MV-4-11 (cell line): ENCODE results near the gene THOC7.

Experiments used
- DNase-seq: peaks from one replicate; lab custom pipeline; 2025; lab: John Stamatoyannopoulos, UW

Gene THOC7

DNA sequence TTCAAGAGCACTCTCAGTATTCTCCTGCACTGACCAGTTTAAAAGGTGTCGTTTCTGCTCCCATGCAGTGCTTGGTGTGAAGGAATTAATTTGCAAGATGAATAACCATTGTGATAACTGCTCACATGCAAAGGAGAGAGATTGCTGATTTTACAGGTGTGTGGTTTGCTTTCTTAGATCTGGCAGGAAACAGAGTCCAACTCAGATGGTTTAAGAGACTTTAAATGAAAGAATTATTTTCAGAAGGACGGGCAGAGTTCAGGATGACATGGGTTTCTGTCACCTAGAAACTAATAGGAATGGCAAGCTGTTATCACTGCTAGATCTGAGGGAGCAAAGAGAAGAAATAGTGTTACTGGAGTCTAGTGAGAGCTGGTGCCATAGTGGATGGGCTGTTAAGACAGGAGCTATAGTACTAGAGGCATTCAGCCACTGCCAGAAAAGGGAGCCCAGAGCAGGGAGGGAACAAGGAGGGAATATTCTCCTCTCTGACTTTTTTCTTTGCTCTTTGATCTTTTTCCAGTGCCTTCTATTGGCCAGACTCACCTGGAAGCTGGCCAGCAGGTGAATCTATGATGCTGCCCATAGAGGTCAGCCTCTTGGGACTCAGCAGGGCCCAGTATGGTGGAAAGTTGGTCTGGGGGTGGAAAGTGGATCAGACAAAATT lies 14.9 kb upstream of the THOC7 start:
- no peak for DNase-seq

DNA sequence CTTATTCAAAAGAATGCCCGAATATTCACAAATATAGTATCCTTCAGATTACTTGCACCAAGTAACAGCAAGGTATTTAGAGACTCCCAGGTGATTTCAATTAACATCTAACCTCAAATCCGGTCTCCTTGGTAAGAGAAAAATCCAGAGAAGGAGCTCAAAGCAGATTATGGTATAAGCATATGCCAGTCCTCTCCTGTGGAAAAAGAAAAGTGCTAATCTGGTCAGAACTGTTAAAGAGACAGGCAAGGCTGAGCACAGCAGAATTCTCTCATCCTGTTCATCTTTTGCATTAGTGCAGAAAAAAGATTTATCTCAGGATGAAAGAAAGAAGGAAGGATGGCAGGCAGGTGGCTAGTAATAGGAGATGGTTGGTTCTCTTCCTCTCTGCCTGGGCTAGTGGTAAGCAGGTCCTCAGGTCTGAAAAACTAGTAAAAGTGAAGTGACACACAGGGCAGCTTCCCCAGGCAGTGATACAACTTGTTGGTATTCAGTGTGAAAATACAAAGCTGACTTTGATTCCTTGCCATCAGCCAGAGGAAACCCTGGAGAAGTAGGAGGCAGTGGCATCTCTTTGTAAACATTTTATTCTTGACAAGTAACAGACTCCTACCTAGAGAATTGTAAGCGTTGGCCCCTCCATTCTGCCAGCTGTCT lies 14.3 kb upstream of the THOC7 start:
- no peak for DNase-seq

DNA sequence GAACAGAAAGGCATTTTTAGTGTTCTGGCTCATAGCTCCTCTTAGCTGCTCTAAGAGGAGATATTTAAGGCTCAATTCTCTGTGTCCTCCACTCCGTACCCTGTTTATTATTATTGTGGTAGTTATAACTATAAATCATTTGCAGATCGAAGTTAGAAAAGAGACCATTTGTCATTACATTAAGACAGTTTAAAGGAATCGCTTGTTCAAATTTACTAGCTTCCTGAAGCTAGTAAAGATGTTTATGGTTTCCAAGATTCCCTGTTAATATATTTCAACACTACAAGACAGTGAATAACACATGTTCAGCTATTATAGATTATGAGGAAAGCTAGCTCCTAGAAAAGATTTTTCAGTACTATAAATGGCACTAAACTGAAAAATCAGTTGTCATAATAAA lies 12.7 kb upstream of the THOC7 start:
- DNase-seq, result no peak

DNA sequence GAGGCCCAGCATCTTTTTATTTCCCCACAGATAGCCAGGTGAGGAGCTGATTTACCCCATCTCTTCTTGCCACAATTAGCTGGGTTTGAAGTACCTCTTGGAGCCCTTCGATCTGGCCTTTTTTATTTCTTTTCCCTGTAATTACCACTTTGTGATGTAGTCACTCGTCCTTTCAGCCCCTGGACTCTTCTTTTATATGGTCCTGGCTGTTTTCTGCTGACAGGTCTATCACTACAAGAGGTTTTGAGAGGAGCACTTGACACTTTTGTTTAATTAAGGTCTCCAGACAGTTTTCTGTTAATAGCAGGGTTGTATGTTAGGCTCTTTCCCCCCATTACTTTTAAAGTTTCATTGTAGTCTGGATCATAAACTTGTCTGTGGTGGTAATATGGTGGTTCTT lies 11.9 kb upstream of the THOC7 start:
- no peak for DNase-seq

DNA sequence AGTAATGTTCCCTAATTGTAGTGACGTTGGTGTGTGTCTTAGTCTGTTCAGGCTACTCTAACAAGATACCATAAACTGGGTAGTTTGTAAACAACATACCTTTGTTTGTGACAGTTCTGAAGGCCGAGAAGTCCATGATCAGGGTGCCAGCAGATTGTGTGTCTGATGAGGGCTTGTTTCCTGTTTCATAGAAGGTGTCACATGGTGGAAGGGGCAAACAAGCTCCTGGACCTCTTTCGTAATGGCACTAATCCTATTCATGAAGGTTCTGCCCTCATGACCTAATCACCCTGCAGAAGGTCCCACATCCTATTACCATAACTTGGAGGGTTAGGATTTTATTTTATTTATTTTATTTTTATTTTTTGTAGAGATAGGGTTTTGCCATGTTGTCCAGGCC lies 11.2 kb upstream of the THOC7 start:
- DNase-seq, result peak; percentile 62

DNA sequence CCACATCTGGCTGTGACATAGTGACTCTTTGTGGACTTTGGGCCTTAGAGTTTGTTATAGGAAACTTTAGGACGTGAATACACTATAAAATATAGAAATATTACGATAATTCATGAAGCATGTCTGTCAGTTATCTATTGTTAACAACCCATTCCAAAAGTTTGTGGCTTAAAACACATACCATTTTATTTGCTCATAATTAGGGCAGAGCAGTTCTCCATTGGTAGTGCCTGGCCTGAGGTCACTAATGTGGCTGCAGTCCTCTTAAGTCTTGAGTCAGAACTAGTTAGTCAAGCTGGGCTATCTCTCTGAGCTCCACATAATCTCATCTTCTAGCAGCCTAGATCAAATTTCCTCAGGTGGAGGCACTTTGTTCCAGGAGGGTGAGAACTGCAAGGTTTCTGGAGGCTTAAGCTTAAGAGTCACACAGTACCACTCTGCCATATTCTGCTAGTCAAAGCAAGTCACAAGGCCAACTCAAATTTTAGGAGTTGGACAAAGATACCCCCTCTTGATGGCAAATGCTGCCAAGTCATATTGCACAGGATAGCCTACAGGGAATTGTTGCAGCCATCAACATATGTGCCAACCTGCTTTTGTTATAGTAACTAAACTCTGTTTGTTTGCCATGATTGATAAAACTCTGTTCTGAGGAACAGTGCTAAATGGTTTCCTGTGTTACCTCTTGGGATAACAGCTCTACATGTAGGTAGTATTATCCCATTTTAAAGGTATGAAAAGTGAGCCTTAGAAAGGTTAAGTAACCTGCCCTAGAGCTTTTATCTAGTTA lies 8.7 kb upstream of the THOC7 start:
- no peak for DNase-seq

DNA sequence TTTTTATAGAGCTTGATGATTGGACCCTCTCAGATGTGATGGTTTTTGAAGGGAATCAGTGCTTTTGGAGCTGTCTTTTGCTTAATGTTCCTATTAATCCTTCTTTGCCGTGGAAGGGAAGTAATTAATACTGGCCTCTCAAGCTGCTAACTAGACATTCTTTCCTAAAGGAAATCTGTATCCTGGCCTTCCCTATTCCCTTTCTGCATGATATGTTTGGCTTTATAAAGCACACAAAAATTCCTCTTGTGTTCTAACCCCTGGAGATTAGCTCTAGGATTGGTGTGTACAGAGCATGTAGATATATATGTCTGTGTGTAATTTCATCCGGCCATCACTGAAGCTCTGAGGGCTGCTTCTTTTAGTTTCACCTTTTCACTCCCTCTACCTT lies 7.0 kb upstream of the THOC7 start:
- no peak for DNase-seq

DNA sequence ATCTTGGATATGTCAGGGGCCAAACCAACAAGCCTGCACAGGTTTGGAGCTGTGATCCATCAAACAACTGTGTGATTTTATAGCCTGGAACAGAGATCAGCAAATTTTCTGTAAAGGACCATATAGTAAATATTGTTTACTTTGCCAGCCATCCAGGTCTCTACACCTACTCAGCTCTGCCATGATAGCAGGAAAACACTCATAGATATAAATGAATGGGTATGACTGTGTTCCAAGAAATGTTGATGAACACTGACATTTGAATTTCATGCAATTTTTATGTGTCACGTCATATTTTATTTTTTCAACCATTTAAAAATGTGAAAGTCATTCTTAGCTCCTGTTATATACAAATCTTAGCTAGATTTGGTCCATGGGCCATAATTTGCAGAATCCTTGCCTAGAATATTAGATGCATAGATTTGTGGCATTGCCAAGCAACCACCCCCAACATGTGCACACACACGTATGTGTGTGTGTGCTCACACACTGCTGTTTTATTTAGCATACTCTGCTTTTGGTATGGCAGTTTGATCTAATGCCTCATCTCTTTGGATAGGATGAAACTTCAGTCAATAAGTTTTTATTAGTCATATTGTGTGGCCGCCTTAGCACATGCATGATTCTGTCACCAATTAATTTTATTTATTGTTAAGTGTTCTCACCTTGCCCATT lies 6.5 kb upstream of the THOC7 start:
- no peak for DNase-seq

DNA sequence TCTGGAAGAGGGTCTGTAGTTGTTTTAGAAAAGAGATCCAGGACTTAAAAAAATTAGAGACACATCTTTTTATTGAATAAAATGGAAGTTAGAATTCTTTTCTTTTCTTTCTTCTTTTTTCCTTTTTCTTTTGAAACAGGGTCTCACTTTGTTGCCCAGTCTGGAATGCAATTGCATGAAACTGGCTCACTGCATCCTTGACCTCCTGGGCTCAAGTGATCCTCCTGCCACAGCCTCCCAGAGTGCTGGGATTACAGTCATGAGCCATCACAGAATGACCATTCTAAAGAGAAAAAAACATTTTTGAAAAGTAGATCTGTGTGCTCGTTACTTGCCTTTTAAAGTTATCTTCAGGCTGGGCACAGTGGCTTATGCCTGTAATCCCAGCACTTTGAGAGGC lies 3.6 kb upstream of the THOC7 start:
- no peak for DNase-seq

DNA sequence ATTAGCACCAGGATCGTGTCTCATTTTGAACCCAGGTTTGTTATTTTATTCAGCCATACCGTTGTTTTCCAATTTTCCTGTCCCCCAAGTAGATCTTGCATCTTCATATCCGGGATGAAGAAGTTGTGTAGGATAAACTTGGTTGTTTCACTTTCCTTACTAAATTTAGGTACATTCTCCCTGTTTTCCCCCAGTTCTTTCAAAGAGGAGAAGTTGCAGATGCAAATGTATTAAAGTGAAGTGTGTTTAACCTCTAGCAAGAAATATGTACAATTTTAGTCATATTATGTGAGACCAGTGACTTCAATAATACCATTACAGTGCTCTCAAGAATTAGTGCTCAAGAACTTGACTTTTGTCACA lies 1.3 kb upstream of the THOC7 start:
- DNase-seq, result no peak

DNA sequence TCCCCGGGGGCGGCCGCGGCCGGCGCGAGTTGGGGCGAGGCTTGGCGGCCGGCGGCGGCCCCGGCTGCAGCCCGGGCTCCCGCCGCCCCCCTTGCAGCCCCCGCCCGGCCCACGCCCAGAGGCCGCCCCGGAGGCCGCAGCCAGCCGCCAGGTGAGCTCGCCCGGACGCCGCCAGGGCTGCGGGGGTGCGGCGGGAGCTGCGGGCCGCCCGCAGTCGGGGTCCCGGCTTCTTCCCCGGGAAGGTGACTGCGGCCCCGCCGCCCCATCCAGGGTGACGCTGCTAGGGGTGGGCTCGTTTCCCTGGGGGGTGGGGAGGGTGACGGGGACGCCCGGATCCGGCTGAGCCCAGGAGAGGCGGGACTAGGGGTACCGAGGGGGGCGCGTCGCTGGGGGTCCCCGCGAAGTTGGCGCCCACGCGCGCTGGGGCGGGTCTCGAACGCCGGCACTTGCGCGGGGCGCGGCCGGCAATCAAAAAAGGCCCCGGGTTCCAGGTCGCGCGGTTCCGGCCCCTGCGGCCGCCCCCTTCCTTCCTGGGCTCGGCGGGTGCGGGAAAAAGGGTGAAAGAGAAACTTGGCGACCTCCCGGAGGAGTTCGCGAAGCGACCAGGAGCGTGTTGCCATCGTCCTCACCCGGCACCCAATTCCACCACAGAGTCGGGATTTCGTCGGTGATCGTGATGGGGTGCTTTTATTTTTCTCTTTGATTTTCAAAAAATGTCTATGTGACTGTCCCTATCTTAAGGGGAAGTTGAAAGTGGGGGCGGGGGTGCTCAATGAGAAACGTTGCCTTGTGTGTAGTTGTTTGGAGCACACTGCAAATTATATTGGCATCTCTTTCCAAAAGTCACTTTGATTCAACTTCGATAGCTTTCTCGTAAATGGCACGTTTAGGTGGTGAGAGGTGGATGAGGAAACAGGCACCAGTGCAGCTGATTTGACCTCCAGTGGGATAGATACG lies 681 bp upstream of the THOC7 start:
- DNase-seq, result peak; percentile 47

DNA sequence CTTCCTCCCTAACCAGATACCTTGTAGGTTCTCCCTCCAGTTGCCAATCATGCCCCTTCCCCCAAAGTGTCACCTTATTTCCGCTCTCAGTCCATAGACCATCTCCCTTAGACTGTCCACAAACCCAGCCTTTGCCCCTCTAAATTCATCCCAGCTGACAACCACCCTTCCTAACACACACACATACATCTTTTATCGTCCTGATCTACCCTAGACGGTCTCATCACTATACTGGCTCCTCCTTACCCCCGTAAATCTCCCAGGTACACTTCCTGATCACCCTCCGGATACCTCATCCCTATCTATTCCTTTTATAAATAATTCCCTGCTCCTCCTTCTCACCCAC lies 828 bp downstream of the THOC7 start:
- DNase-seq, result no peak

DNA sequence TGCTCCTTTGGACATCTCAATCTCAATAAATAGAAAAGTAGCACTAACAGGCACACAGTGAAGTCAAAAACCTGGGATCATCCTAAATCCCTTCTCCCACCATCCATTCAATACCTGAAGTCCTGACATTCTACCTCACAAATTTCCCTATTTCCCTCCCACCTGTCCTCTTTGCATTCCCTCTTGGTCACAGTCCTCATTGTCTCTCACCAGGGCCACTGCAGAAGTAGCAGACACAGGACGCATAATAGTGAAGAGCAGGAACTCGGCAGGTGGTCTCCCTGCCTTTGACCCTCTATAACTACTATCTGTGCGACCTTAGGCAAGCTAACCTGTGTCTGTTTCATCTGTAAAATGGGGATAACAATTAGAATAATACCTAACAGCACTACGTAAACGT lies 2.3 kb downstream of the THOC7 start:
- DNase-seq, result no peak

DNA sequence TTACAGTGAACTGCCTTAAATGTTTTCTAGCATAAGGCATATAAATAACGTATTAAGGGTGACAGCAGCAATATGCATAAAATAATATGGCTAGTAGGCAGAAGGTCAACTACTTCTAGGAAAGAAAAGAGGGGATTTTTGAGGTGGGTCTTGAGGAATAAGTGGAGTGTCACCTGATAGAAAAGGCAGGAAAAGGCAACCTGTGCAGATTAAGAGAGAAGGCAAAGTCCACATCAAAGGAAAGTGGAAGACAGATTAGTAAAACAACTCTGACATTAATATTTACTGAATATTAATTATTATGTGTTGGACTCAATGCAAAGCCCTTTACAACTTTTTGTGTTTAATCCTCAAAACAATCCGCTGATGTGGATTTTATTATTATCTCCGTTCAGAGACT lies 2.8 kb downstream of the THOC7 start:
- no peak for DNase-seq

DNA sequence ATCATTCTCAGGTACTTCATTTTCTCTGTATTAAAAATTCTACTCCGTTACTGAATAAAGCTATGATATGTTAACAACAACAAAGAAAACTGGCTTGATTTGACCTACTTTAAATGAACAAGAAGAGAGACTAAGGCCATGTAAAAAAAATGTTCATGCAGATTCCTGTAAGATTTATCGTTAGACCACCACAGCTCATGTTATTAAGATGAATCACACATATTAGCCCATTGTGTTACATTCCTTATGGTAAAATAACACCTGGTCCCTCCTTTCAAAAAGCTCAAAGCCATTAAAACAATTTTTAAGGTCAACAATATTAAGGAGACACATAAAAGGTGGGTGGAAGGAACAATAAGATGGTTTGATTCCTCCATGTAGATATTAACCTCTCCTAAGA lies 6.3 kb downstream of the THOC7 start:
- no peak for DNase-seq

DNA sequence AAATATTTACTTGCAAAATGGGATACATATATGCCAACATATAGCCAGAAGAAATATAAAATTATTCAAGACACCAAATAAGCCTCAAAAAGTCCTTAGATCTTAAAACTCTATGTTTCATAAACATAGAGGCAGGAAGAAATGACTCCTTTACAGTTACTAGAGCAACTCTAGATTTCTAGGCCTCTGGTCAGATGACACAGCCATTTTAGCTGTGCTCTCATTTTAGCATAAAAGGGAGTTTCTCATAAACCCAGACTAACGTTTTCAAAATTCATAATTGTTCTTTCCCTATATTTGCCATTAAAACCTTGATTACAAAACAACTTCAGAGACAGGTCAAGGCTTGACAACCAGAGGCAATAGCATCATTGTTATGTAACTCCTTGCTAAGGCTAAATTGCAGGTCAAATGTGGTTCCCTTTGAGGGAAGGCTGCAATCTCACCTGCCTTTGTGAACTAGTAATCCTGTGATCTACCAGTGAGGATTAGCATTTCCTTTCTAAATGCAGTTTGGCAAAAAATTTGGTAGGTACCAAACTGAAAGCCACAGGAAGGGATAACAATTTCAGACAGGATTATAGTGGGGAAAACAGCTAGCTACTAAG lies 8.2 kb downstream of the THOC7 start:
- DNase-seq, result no peak

DNA sequence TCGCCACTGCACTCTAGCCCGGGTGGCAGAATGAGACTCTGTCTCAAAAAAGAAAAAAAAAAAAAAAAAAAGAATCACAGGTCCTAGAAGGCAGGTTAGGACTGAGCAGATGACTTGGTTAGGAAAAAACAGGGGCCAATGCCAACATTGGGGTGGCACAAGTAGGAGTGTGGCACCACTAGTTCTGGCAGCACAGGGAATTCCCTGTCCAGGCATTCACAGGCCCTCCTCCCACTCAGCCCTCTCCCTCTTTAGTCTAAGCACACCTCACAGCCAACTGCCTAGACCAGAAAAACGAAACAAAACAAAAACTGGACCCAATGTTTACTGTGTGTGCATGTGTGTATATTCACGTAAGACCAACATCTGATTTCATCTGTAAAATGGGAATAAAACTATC lies 10.5 kb downstream of the THOC7 start:
- DNase-seq, result no peak

DNA sequence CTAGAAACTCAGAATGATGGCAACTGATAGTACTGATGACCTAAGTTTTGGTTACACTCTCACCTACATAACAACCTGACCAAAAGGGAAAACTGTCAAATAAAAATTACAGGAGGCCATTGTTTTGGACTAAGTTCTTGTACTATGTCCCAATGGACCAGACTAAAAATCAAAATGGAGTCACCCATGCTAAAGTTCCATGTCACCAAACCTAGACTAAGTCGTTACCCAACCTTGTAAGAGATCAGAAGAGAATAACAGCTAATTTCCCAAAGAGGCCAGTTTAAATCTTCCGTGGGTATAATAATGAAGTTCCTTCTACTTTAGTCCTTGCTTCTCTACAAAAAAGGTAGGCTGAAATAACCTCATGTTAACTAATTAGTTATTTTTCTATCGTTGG lies 12.3 kb downstream of the THOC7 start:
- DNase-seq, result no peak

DNA sequence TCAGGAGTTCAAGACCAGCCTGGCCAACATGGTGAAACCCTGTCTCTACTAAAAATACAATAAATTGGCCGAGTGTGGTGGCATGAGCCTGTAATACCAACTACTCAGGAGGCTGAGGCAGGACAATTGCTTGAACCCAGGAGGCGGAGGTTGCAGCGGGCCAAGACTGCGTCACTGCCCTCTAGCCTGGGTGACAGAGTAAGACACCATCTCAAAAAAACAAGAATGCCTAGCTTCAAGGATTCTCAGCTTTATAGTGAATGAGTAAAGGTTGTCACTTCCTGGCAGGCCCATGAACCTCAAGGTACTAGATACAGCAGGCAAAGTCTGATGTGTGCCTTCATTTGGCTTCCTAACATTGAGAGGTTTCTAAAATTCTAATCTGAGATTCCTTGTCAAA lies 14.4 kb downstream of the THOC7 start:
- no peak for DNase-seq

DNA sequence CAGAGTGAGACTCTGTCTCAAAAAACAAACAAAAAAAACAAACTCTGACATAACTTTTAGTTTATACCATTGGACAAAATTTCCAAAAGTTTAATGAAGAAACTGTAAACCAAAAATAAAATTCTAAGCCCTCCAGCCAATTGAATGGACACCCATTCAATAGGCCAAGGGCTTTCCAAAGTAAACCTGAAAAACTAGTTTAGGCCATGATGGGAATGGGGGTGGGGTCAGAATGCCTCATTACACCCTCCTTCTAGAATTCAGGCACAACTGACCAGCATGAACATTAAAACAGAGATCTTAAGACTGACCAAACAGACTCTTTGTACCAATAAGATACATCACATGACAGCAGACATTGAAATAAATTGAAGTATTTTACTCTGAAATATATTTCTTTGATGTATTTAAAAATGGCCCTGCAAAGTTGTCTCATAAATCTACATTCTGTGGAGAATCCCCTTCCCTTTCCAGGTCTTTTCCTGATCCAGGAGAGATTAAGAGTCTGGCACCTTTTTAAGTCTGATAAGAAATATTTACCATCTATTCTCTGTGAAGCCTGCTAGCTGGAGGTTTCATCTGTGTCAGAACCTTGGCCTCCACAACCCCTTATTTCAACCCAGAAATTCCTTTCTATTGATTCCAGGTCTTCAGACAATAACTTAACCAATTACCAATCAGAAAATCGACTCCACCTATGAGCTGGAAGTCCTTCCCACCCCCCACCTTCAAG lies 15.7 kb downstream of the THOC7 start:
- no peak for DNase-seq

DNA sequence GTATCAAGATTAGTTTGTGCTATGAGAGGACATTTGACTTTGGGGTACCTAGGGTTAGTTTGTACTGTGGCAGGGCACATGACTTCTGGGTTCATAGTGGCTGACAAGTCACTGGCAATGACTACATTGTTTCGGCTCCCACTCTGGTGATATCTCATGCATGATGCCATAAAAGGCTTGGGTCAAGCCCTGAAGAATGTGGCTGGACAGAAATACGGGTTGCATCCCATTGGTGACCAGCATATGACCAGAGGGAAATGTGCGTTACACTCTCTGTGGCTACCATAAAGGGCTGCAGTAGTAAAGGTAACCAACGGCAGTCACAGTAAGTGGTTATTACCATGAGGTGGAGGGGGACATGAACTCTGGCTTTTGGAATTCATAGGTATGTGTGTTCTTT lies 18.4 kb downstream of the THOC7 start:
- no peak for DNase-seq
